ENCODE data around the gene CDK3. TPM values are rescaled to one million over a fixed set of nuclear protein-coding genes. Genes with fewer than 3 reads are reported as not detected.
A peak's percentile ranks its signal among the peaks of the same experiment; 100 is the strongest.

CDK3 gene
- total RNA-seq, 1 experiment from 2014 or later = 8.5 TPM

GRCh38 chr17:76051561-76051960 is 50.9 kb downstream of the CDK3 start:
- BruUV-seq (replicated peaks) = no TSS peak

GRCh38 chr17:76053246-76054111 is 52.8 kb downstream of the CDK3 start:
- peaks cover 4% of the 10 kb centered on the region for H3F3A ChIP-seq (ENCODE audit: low read length, unreplicated experiment)
- no peaks in the 10 kb centered on the region for H3K27me3 ChIP-seq (ENCODE audit: low read length)
- no peaks in the 10 kb centered on the region for H3K9me3 ChIP-seq (ENCODE audit: low read length)
- H3K4me3 ChIP-seq (ENCODE audit: low read length) = peak overlapping the region; percentile 37
- H3K4me2 ChIP-seq (ENCODE audit: low read length) = peak overlapping the region; percentile 60
- no peaks in the 10 kb centered on the region for H3K9me2 ChIP-seq (replicated peaks; ENCODE audit: low read length)
- intact Hi-C loops (cut with micrococcal nuclease) = no loop called here
- ATAC-seq (peak; percentile 51), DNase-seq (peak; percentile 75)
- H4K20me1 ChIP-seq (ENCODE audit: low read length) = no peaks in the 10 kb centered on the region
- BruUV-seq (replicated peaks) = no TSS peak
- peak overlapping the region; percentile 83 for H3K27ac ChIP-seq (ENCODE audit: low read length)
- H3K9ac ChIP-seq (ENCODE audit: low read length) = peak overlapping the region; percentile 53
- CTCF ChIA-PET = no interaction called here
- TF ChIP-seq EZH2phosphoT487 (IDR thresholded peaks at IDR 0.05; ENCODE audit: borderline replicate concordance, low read length) (no peak), EZH2 (IDR thresholded peaks at IDR 0.05; ENCODE audit: low read length, unreplicated experiment) (no peak), CTCF (conservative IDR thresholded peaks at IDR 0.05; ENCODE audit: low read depth, low read length) (no peak)
- H3K36me3 ChIP-seq (ENCODE audit: low read depth, low read length) = peaks cover 70% of the 10 kb centered on the region
- POLR2A ChIA-PET (ENCODE audit: unreplicated experiment) = interaction anchor here (0.7 kb wide), 1 partner anchor 16 kb away, joined by 3 read pairs; no protein-coding TSS in a partner anchor
- no peak overlapping the region for H2AFZ ChIP-seq (ENCODE audit: low read length)
- H3K79me2 ChIP-seq (ENCODE audit: low read length) = peaks cover 21% of the 10 kb centered on the region
- H3K4me1 ChIP-seq (ENCODE audit: insufficient read depth, low read length) = peaks cover 38% of the 10 kb centered on the region

More at GRCh38 chr17:76051561-76051960, 50.9 kb downstream of the CDK3 start:
- H3K36me3 ChIP-seq (ENCODE audit: low read depth, low read length) = peaks cover 70% of the 10 kb centered on the region
- POLR2A ChIA-PET (ENCODE audit: unreplicated experiment) = no interaction called here
- H3K27ac ChIP-seq (ENCODE audit: low read length) = peak overlapping the region; percentile 35
- peaks cover 21% of the 10 kb centered on the region for H3K79me2 ChIP-seq (ENCODE audit: low read length)
- peaks cover 38% of the 10 kb centered on the region for H3K4me1 ChIP-seq (ENCODE audit: insufficient read depth, low read length)
- H3K9me3 ChIP-seq (ENCODE audit: low read length) = no peaks in the 10 kb centered on the region
- no peaks in the 10 kb centered on the region for H4K20me1 ChIP-seq (ENCODE audit: low read length)
- TF ChIP-seq EZH2phosphoT487 (IDR thresholded peaks at IDR 0.05; ENCODE audit: borderline replicate concordance, low read length) (no peak), CTCF (conservative IDR thresholded peaks at IDR 0.05; ENCODE audit: low read depth, low read length) (no peak), EZH2 (IDR thresholded peaks at IDR 0.05; ENCODE audit: low read length, unreplicated experiment) (no peak)
- no peak overlapping the region for H3K9ac ChIP-seq (ENCODE audit: low read length)
- CTCF ChIA-PET = no interaction called here
- H3K4me2 ChIP-seq (ENCODE audit: low read length) = peak overlapping the region; percentile 9
- no peak overlapping the region for H3K4me3 ChIP-seq (ENCODE audit: low read length)
- peaks cover 4% of the 10 kb centered on the region for H3F3A ChIP-seq (ENCODE audit: low read length, unreplicated experiment)
- H3K27me3 ChIP-seq (ENCODE audit: low read length) = no peaks in the 10 kb centered on the region
- no peaks in the 10 kb centered on the region for H3K9me2 ChIP-seq (replicated peaks; ENCODE audit: low read length)
- intact Hi-C loops (cut with micrococcal nuclease) = no loop called here
- H2AFZ ChIP-seq (ENCODE audit: low read length) = no peak overlapping the region
- no peak for DNase-seq
- no peak for ATAC-seq

DNA sequence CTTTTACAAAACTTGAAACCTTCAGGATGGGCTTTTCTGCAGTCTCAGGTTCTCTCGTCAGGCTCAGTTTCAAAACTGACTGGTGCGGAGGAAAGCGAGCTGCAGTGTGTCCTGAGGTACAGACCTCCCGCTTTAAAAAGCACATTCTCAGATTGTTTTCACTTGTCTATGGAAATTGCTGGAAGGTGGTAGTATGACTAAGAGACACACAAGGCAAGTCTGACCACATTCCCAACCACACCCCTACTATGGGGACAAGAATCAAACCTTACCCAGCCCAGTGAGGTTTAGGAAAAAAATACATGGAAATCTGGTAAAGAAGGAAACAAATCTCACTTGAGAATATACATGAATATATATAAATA is 53.4 kb downstream of the CDK3 start:
- Histone ChIP-seq H3K9me3 (ENCODE audit: low read length) (no peaks in the 10 kb centered on the region), H3K36me3 (ENCODE audit: low read depth, low read length) (peaks cover 70% of the 10 kb centered on the region), H3K27me3 (ENCODE audit: low read length) (no peaks in the 10 kb centered on the region), H2AFZ (ENCODE audit: low read length) (no peak overlapping the region), H3K4me1 (ENCODE audit: insufficient read depth, low read length) (peaks cover 38% of the 10 kb centered on the region), H4K20me1 (ENCODE audit: low read length) (no peaks in the 10 kb centered on the region), H3K4me3 (ENCODE audit: low read length) (peak overlapping the region; percentile 37), H3F3A (ENCODE audit: low read length, unreplicated experiment) (peaks cover 4% of the 10 kb centered on the region), H3K9ac (ENCODE audit: low read length) (peak overlapping the region; percentile 53), H3K4me2 (ENCODE audit: low read length) (peak overlapping the region; percentile 60), H3K27ac (ENCODE audit: low read length) (peak overlapping the region; percentile 83), H3K9me2 (replicated peaks; ENCODE audit: low read length) (no peaks in the 10 kb centered on the region), H3K79me2 (ENCODE audit: low read length) (peaks cover 21% of the 10 kb centered on the region)
- ChIA-PET POLR2A (ENCODE audit: unreplicated experiment) (interaction anchor here (0.7 kb wide), 1 partner anchor 15 kb away, joined by 3 read pairs; no protein-coding TSS in a partner anchor), CTCF (no interaction called here)
- peak; percentile 82 for ATAC-seq
- BruUV-seq (replicated peaks) = no TSS peak
- intact Hi-C loops (cut with micrococcal nuclease) = no loop called here
- TF ChIP-seq EZH2phosphoT487 (IDR thresholded peaks at IDR 0.05; ENCODE audit: borderline replicate concordance, low read length) (no peak), EZH2 (IDR thresholded peaks at IDR 0.05; ENCODE audit: low read length, unreplicated experiment) (no peak), CTCF (conservative IDR thresholded peaks at IDR 0.05; ENCODE audit: low read depth, low read length) (no peak)
- DNase-seq = peak; percentile 83

Data from PC-3 (cell line).